Large intestine (tissue), 3 donors: ENCODE measurements around the gene SRRT. TPM values are rescaled to one million over a fixed set of nuclear protein-coding genes. Genes with fewer than 3 reads are reported as not detected.

Experiments
- DNase-seq, 2 donors: peaks; one replicate each; pipeline versions ENCODE4 v3.0.0 to v3.0.0-alpha.2; 2013
- H3K27ac ChIP-seq: one replicate; pipeline ENCODE4 v1.5.1; 2013; ENCODE audit warnings: low read length
- H3K27me3 ChIP-seq: 2 replicates; pipeline ENCODE4 v1.6.1; 2013; ENCODE audit warnings: low read length; ENCODE audit not compliant: control insufficient read depth, insufficient read depth
- H3K36me3 ChIP-seq: 2 replicates; pipeline ENCODE4 v1.6.1; 2013; ENCODE audit warnings: low read length; ENCODE audit not compliant: control insufficient read depth, insufficient read depth
- H3K4me1 ChIP-seq: one replicate; pipeline ENCODE4 v1.6.1; 2013; ENCODE audit warnings: low read length; ENCODE audit not compliant: control insufficient read depth, insufficient read depth
- H3K4me3 ChIP-seq: one replicate; pipeline ENCODE4 v1.5.1; 2013; ENCODE audit warnings: low read length
- H3K9me3 ChIP-seq: one replicate; pipeline ENCODE4 v1.6.1; 2013; ENCODE audit warnings: mild to moderate bottlenecking, low read depth, low read length, moderate library complexity; ENCODE audit not compliant: control insufficient read depth
- WGBS: methylation state at CpG from one replicate; pipeline ENCODE4 v1.1.5; 2013; ENCODE audit warnings: low lambda C conversion rate; ENCODE audit not compliant: insufficient coverage; 5-methylcytosine and 5-hydroxymethylcytosine counted together
- polyA plus RNA-seq: library from polyadenylated mRNA; unstranded; fragments of 120-200 nt; gene quantifications from one replicate; pipeline ENCODE4 v1.2.1, GENCODE V29; 2013

Gene SRRT
- polyA plus RNA-seq, 1 donor = 118 TPM

- H3K4me3 ChIP-seq = peak within 1 kb of the TSS; percentile 75
- H3K4me1 ChIP-seq = peaks cover 17% of the 10 kb centered on the region
- H3K9me3 ChIP-seq = no peaks in the 10 kb centered on the region
- H3K27ac ChIP-seq = peak within 1 kb of the TSS; percentile 80
- no peaks in the 10 kb centered on the region for H3K27me3 ChIP-seq
- H3K36me3 ChIP-seq = peaks cover 18% of the 10 kb centered on the region
- no CpG with 5 or more reads among the region's 42 CpGs for WGBS
- DNase-seq = peak; percentile 87
These were observed 7.7 kb upstream of the SRRT start, which contains the start of gene TRIP6 for GRCh38 chr7:100867040-100867775. Gene TRIP6 (plus strand): TSS chr7:100867387. CDS start chr7:100867498, 111 bp downstream.

- no CpG with 5 or more reads among the region's 27 CpGs for WGBS
These were observed 7.0 kb upstream of the SRRT start for GRCh38 chr7:100867776-100868485.

GRCh38 chr7:100873599-100874299 lies 1.2 kb upstream of the SRRT start:
- no peaks in the 10 kb centered on the region for H3K27me3 ChIP-seq
- H3K27ac ChIP-seq = peak overlapping the region; percentile 95
- H3K9me3 ChIP-seq = no peaks in the 10 kb centered on the region
- peaks cover 16% of the 10 kb centered on the region for H3K4me1 ChIP-seq
- no peak for DNase-seq
- peaks cover 42% of the 10 kb centered on the region for H3K36me3 ChIP-seq
- no CpG with 5 or more reads among the region's 10 CpGs for WGBS
- peak overlapping the region; percentile 85 for H3K4me3 ChIP-seq

More at GRCh38 chr7:100867776-100868485, 7.0 kb upstream of the SRRT start:
- Histone ChIP-seq H3K36me3 (peaks cover 24% of the 10 kb centered on the region), H3K27ac (peak overlapping the region; percentile 80), H3K9me3 (no peaks in the 10 kb centered on the region), H3K4me1 (peaks cover 17% of the 10 kb centered on the region), H3K27me3 (no peaks in the 10 kb centered on the region), H3K4me3 (peak overlapping the region; percentile 75)
- DNase-seq = peak; percentile 53 to 80

GRCh38 chr7:100874300-100874576 lies 665 bp upstream of the SRRT start:
- no CpG with 5 or more reads among the region's 8 CpGs for WGBS
- Histone ChIP-seq H3K36me3 (peaks cover 47% of the 10 kb centered on the region), H3K9me3 (no peaks in the 10 kb centered on the region), H3K27me3 (no peaks in the 10 kb centered on the region), H3K4me3 (peak overlapping the region; percentile 85), H3K4me1 (peaks cover 12% of the 10 kb centered on the region), H3K27ac (peak overlapping the region; percentile 95)
- no peak for DNase-seq

GRCh38 chr7:100875356-100875751 lies 451 bp downstream of the SRRT start:
- H3K4me3 ChIP-seq = peak overlapping the region; percentile 85
- no peaks in the 10 kb centered on the region for H3K9me3 ChIP-seq
- peak in 1 of 2 donors; percentile 55 for DNase-seq
- no CpG with 5 or more reads among the region's 39 CpGs for WGBS
- H3K4me1 ChIP-seq = peaks cover 12% of the 10 kb centered on the region
- peaks cover 48% of the 10 kb centered on the region for H3K36me3 ChIP-seq
- H3K27ac ChIP-seq = peak overlapping the region; percentile 95
- H3K27me3 ChIP-seq = no peaks in the 10 kb centered on the region

GRCh38 chr7:100878013-100878412 lies 3.1 kb downstream of the SRRT start:
- Histone ChIP-seq H3K4me1 (peaks cover 12% of the 10 kb centered on the region), H3K27ac (no peak overlapping the region), H3K4me3 (no peak overlapping the region), H3K36me3 (peaks cover 56% of the 10 kb centered on the region), H3K27me3 (no peaks in the 10 kb centered on the region), H3K9me3 (no peaks in the 10 kb centered on the region)
- 40% methylated on average over 1 of the region's 7 CpGs for WGBS
- no peak for DNase-seq

- peaks cover 12% of the 10 kb centered on the region for H3K4me1 ChIP-seq
These were observed 3.8 kb downstream of the SRRT start for GRCh38 chr7:100878685-100879084.

GRCh38 chr7:100879685-100880261 lies 4.9 kb downstream of the SRRT start:
- no peak for DNase-seq
- H3K27ac ChIP-seq = no peak overlapping the region
- peaks cover 63% of the 10 kb centered on the region for H3K36me3 ChIP-seq
- H3K4me3 ChIP-seq = no peak overlapping the region
- H3K4me1 ChIP-seq = peaks cover 5% of the 10 kb centered on the region
- no CpG with 5 or more reads among the region's 11 CpGs for WGBS
- H3K27me3 ChIP-seq = no peaks in the 10 kb centered on the region
- no peaks in the 10 kb centered on the region for H3K9me3 ChIP-seq

More at GRCh38 chr7:100878685-100879084, 3.8 kb downstream of the SRRT start:
- no peak for DNase-seq
- WGBS = no CpG with 5 or more reads among the region's 6 CpGs
- Histone ChIP-seq H3K27me3 (no peaks in the 10 kb centered on the region), H3K27ac (no peak overlapping the region), H3K36me3 (peaks cover 58% of the 10 kb centered on the region), H3K4me3 (no peak overlapping the region), H3K9me3 (no peaks in the 10 kb centered on the region)

GRCh38 chr7:100880645-100881044 lies 5.7 kb downstream of the SRRT start:
- H3K36me3 ChIP-seq = peaks cover 72% of the 10 kb centered on the region
- no peak overlapping the region for H3K27ac ChIP-seq
- no peak for DNase-seq
- no peaks in the 10 kb centered on the region for H3K27me3 ChIP-seq
- peaks cover 5% of the 10 kb centered on the region for H3K4me1 ChIP-seq
- no peak overlapping the region for H3K4me3 ChIP-seq
- no CpG with 5 or more reads among the region's 7 CpGs for WGBS
- no peaks in the 10 kb centered on the region for H3K9me3 ChIP-seq

GRCh38 chr7:100881136-100881535 lies 6.2 kb downstream of the SRRT start:
- Histone ChIP-seq H3K27me3 (no peaks in the 10 kb centered on the region), H3K36me3 (peaks cover 77% of the 10 kb centered on the region), H3K27ac (no peak overlapping the region), H3K9me3 (no peaks in the 10 kb centered on the region), H3K4me1 (peaks cover 5% of the 10 kb centered on the region), H3K4me3 (no peak overlapping the region)
- whole genome bisulfite sequencing = 100% methylated on average over 1 of the region's 20 CpGs
- no peak for DNase-seq
